DND-41 (cell line): Measurements from ENCODE around the gene RNF130.
"Not testable (repeated sequence)": the region's sequence is repeated elsewhere in the genome, so short reads cannot be mapped to it uniquely, and the experiment has no call there.

ENCODE experiments used
- ATAC-seq: fragments of 200-7000 bp; cut with Tn5 transposase; 3 replicates; pipeline ENCODE4 v1.9.1; 2021; ENCODE audit warnings: low read depth; ENCODE audit not compliant: insufficient read depth
- DNase-seq: peaks from one replicate; pipeline ENCODE4 v3.0.0-alpha.2; 2020
- H2AFZ ChIP-seq: 2 replicates; pipeline ENCODE4 v1.6.0; 2012; ENCODE audit warnings: low read depth, low read length
- H3K27ac ChIP-seq: 2 replicates; pipeline ENCODE4 v1.5.1; 2012; ENCODE audit warnings: low read length, inconsistent platforms
- H3K27me3 ChIP-seq: fragments of 200-600 bp; sonication (generic); 2 replicates; pipeline ENCODE4 v1.6.0; 2012; ENCODE audit warnings: low read length, mild to moderate bottlenecking, inconsistent platforms; ENCODE audit not compliant: insufficient read depth, poor library complexity
- H3K36me3 ChIP-seq: 2 replicates; pipeline ENCODE4 v1.5.1; 2012; ENCODE audit warnings: low read length, inconsistent platforms; ENCODE audit not compliant: insufficient read depth
- H3K4me1 ChIP-seq: 2 replicates; pipeline ENCODE4 v1.5.1; 2012; ENCODE audit warnings: mild to moderate bottlenecking, low read length; ENCODE audit not compliant: insufficient read depth
- H3K4me2 ChIP-seq: 2 replicates; pipeline ENCODE4 v1.6.0; 2012; ENCODE audit warnings: mild to moderate bottlenecking, moderate library complexity, low read length, inconsistent platforms; ENCODE audit not compliant: insufficient read depth
- H3K4me3 ChIP-seq, 2 experiments: fragments of 200-600 bp in 1 of 2; shearing (Covaris generic) in 1 of 2; 2 replicates each; pipeline ENCODE4 v1.5.1; 2012 to 2016; ENCODE audit warnings: inconsistent platforms in 2 of 2, low read length in 2 of 2, mild to moderate bottlenecking in 2 of 2, low read depth in 1 of 2, moderate library complexity in 1 of 2
- H3K79me2 ChIP-seq: 2 replicates; pipeline ENCODE4 v1.6.0; 2012; ENCODE audit warnings: low read length, inconsistent platforms; ENCODE audit not compliant: insufficient read depth
- H3K9ac ChIP-seq: 2 replicates; pipeline ENCODE4 v1.6.0; 2012; ENCODE audit warnings: low read depth, mild to moderate bottlenecking, inconsistent platforms, low read length, moderate library complexity
- H3K9me3 ChIP-seq: 2 replicates; pipeline ENCODE4 v1.5.1; 2012; ENCODE audit warnings: low read length, moderate library complexity, mild to moderate bottlenecking, inconsistent platforms; ENCODE audit not compliant: insufficient read depth, severe bottlenecking
- H4K20me1 ChIP-seq: 2 replicates; pipeline ENCODE4 v1.6.0; 2012; ENCODE audit warnings: low read length; ENCODE audit not compliant: insufficient read depth
- EZH2 ChIP-seq: IDR thresholded peaks from 3 replicates; pipeline ENCODE4 v1.6.1; 2012; ENCODE audit warnings: borderline replicate concordance, low read depth, mild to moderate bottlenecking, moderate library complexity, low read length, inconsistent platforms; ENCODE audit not compliant: severe bottlenecking
- TF ChIP-seq, protein P1 (sequence below): IDR thresholded peaks from 2 replicates; pipeline ENCODE4 v1.5.1; 2012; ENCODE audit warnings: borderline replicate concordance, low read length, moderate library complexity, mild to moderate bottlenecking; ENCODE audit not compliant: poor library complexity, severe bottlenecking; ENCODE audit errors: extremely low read depth

Gene RNF130

DNA sequence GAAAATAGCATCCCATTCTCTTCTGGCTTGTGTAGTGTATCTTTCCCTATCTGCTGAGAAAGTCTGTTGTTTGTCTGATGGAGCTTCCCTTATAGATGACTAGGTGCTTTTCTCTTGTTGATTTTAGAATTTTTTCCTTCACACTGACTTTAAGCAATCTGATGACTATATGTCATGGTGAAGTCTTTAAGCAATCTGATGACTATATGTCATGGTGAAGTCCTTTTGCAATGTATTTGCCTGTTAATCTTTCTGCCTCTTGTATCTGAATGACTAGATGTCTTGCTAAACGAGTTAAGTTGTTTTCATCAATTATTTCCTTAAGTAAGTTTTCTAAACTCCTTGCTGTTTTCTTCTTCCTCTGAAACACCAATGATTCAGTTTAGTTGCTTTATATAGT is 80.5 kb downstream of the RNF130 start:
- Histone ChIP-seq H3K27me3 (no peaks in the 10 kb centered on the region), H3K4me2 (no peak overlapping the region), H3K9ac (no peak overlapping the region), H3K4me1 (no peaks in the 10 kb centered on the region), H3K27ac (no peak overlapping the region), H3K79me2 (no peaks in the 10 kb centered on the region), H4K20me1 (no peaks in the 10 kb centered on the region), H2AFZ (no peak overlapping the region), H3K9me3 (no peaks in the 10 kb centered on the region), H3K36me3 (no peaks in the 10 kb centered on the region), H3K4me3 (no peak overlapping the region)
- DNase-seq, result no peak
- ATAC-seq, result no peak
- TF ChIP-seq, protein P1, sequence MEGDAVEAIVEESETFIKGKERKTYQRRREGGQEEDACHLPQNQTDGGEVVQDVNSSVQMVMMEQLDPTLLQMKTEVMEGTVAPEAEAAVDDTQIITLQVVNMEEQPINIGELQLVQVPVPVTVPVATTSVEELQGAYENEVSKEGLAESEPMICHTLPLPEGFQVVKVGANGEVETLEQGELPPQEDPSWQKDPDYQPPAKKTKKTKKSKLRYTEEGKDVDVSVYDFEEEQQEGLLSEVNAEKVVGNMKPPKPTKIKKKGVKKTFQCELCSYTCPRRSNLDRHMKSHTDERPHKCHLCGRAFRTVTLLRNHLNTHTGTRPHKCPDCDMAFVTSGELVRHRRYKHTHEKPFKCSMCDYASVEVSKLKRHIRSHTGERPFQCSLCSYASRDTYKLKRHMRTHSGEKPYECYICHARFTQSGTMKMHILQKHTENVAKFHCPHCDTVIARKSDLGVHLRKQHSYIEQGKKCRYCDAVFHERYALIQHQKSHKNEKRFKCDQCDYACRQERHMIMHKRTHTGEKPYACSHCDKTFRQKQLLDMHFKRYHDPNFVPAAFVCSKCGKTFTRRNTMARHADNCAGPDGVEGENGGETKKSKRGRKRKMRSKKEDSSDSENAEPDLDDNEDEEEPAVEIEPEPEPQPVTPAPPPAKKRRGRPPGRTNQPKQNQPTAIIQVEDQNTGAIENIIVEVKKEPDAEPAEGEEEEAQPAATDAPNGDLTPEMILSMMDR, result no peak
- TF ChIP-seq EZH2, result no peak

DNA sequence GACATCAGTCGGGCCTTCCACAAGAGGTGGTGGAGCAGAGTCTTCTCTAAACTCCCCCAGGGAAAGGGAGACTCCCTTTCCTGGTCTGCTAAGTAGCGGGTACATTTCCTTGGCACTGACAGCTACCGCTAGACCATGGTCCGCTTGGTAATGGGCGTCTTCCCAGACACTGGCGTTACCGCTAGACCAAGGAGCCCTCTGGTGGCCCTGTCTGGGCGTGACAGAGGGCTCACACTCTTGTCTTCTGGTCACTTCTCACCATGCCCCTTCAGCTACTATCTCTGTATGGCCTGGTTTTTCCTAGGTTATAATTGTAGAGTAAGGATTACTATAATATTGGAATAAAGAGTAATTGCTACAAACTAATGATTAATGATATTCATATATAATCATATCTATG is 81.0 kb downstream of the RNF130 start:
- not testable (repeated sequence) for H2AFZ ChIP-seq, H4K20me1 ChIP-seq, ATAC-seq, H3K9me3 ChIP-seq, H3K36me3 ChIP-seq, DNase-seq, H3K4me1 ChIP-seq, H3K4me2 ChIP-seq, H3K27ac ChIP-seq, H3K9ac ChIP-seq, H3K4me3 ChIP-seq, H3K79me2 ChIP-seq, H3K27me3 ChIP-seq

DNA sequence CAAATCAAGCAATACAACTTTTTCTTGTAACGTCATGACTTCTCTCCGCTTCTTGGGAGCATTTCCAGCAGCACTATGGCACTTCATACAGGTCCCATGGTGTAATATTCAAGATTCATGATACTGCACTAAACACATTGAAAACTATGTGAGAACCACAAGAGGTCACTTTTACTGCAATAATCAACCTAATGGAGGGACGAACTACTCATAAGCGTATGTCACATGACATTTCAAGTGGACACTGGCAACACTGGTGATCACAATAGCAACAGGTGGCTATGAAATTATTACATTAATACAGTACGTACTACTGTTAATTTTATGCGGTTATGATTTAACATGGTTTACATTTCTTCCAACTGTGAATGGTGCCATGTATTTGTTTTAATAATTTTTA is 85.2 kb downstream of the RNF130 start:
- TF ChIP-seq, protein P1, result no peak
- no peak for TF ChIP-seq EZH2
- H4K20me1 ChIP-seq, result no peaks in the 10 kb centered on the region
- no peaks in the 10 kb centered on the region for H3K9me3 ChIP-seq
- no peak overlapping the region for H2AFZ ChIP-seq
- H3K9ac ChIP-seq, result no peak overlapping the region
- no peak overlapping the region for H3K27ac ChIP-seq
- no peaks in the 10 kb centered on the region for H3K4me1 ChIP-seq
- no peak overlapping the region for H3K4me2 ChIP-seq
- ATAC-seq (no peak), DNase-seq (no peak)
- no peaks in the 10 kb centered on the region for H3K36me3 ChIP-seq
- no peak overlapping the region for H3K4me3 ChIP-seq
- H3K79me2 ChIP-seq, result no peaks in the 10 kb centered on the region
- H3K27me3 ChIP-seq, result no peaks in the 10 kb centered on the region

DNA sequence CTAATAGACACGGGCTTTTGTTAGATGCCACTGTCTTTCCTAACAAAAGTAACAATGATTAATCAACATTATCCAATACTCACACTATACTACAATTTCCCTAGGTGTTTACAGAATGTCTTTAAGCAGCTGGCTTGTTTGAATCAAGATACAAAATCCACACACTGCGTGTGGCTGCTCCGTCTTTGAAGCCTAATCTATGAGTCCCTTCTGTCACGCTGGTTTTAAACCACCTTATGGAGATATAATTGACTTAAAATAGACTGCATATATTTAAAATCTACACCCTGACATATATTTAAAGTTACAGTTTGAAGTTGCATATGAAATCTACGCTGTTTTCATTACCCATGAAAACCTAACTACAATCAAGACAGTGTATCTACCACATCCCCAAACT is 89.9 kb downstream of the RNF130 start:
- H3K9ac ChIP-seq, result no peak overlapping the region
- H3K4me2 ChIP-seq, result no peak overlapping the region
- no peaks in the 10 kb centered on the region for H3K79me2 ChIP-seq
- no peak for ATAC-seq
- no peak overlapping the region for H3K4me3 ChIP-seq
- no peaks in the 10 kb centered on the region for H4K20me1 ChIP-seq
- no peaks in the 10 kb centered on the region for H3K9me3 ChIP-seq
- no peaks in the 10 kb centered on the region for H3K27me3 ChIP-seq
- H3K36me3 ChIP-seq, result no peaks in the 10 kb centered on the region
- H2AFZ ChIP-seq, result no peak overlapping the region
- H3K27ac ChIP-seq, result no peak overlapping the region
- H3K4me1 ChIP-seq, result no peaks in the 10 kb centered on the region
- DNase-seq, result no peak
- TF ChIP-seq, protein P1, result no peak
- no peak for TF ChIP-seq EZH2
